OCI-LY7 (cell line): ENCODE data around the gene PNMA5.

Source experiments
- EZH2phosphoT487 ChIP-seq: fragments of 200-600 bp; sonication (generic); IDR thresholded peaks from 2 replicates; pipeline ENCODE4 v1.6.1; 2018; ENCODE audit warnings: low read depth, borderline replicate concordance, mild to moderate bottlenecking, mixed run types, antibody characterized with exemption, low read length, moderate library complexity, mixed read lengths
- TF ChIP-seq, protein P1 (sequence below): fragments of 200-600 bp; sonication (generic); conservative IDR thresholded peaks from 2 replicates; pipeline ENCODE4 v1.5.1; 2014; ENCODE audit warnings: mild to moderate bottlenecking, antibody characterized with exemption, low read length, moderate library complexity, mixed read lengths

DNA sequence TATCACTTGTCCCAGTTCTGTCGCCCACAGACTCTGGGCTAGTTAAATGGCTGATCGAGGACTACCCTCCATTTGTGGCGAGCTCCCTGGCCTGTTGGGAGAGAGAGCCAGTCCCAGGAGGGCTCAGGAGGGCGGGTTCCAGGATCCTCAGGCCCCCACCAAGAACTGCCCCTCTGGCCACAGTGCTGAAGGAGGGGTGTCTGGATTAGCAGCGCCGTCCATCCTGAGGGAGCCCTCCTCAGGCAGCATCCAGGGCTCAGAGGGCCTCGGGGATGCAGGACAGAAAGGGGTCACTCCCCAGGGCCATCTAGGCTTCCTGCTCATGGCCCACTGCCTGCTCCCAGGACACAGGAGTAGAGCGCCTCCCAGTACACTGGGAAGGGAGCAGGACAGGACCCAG, 6.1 kb downstream of the PNMA5 start:
- TF ChIP-seq, protein P1, sequence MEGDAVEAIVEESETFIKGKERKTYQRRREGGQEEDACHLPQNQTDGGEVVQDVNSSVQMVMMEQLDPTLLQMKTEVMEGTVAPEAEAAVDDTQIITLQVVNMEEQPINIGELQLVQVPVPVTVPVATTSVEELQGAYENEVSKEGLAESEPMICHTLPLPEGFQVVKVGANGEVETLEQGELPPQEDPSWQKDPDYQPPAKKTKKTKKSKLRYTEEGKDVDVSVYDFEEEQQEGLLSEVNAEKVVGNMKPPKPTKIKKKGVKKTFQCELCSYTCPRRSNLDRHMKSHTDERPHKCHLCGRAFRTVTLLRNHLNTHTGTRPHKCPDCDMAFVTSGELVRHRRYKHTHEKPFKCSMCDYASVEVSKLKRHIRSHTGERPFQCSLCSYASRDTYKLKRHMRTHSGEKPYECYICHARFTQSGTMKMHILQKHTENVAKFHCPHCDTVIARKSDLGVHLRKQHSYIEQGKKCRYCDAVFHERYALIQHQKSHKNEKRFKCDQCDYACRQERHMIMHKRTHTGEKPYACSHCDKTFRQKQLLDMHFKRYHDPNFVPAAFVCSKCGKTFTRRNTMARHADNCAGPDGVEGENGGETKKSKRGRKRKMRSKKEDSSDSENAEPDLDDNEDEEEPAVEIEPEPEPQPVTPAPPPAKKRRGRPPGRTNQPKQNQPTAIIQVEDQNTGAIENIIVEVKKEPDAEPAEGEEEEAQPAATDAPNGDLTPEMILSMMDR: no peak
- no peak for TF ChIP-seq EZH2phosphoT487
